ENCODE measurements around the gene RNF157.
"Not testable (repeated sequence)": the region's sequence is repeated elsewhere in the genome, so short reads cannot be mapped to it uniquely, and the experiment has no call there.

The RNF157 gene

GRCh38 chr17:76252967-76253766 is 12.9 kb upstream of the RNF157 start:
- not testable (repeated sequence) for DNase-seq

- DNase-seq = no peak
Measured at GRCh38 chr17:76252040-76252954, 12.0 kb upstream of the RNF157 start.

GRCh38 chr17:76251478-76252039 is 11.3 kb upstream of the RNF157 start:
- DNase-seq = no peak

- DNase-seq = no peak
Measured at GRCh38 chr17:76250141-76250540, 9.8 kb upstream of the RNF157 start.

- DNase-seq = no peak
Measured at GRCh38 chr17:76248013-76248782, 7.9 kb upstream of the RNF157 start.

- no peak for DNase-seq
Measured at GRCh38 chr17:76247304-76247703, 7.0 kb upstream of the RNF157 start.

- no peak for DNase-seq
Measured at GRCh38 chr17:76246080-76247066, 6.1 kb upstream of the RNF157 start.

GRCh38 chr17:76244721-76245120 is 4.4 kb upstream of the RNF157 start:
- not testable (repeated sequence) for DNase-seq

- DNase-seq = no peak
Measured at GRCh38 chr17:76243826-76244679, 3.8 kb upstream of the RNF157 start.

- no peak for DNase-seq
Measured at GRCh38 chr17:76241691-76242255, 1.5 kb upstream of the RNF157 start.

GRCh38 chr17:76241204-76241538 is 878 bp upstream of the RNF157 start:
- DNase-seq = no peak

GRCh38 chr17:76239538-76240274 is 587 bp downstream of the RNF157 start:
- DNase-seq = no peak

GRCh38 chr17:76238847-76239537 is 1.3 kb downstream of the RNF157 start:
- DNase-seq = no peak

- no peak for DNase-seq
Measured at GRCh38 chr17:76237859-76238313, 2.4 kb downstream of the RNF157 start.

GRCh38 chr17:76236603-76237002 is 3.7 kb downstream of the RNF157 start:
- DNase-seq = no peak

- DNase-seq = no peak
Measured at GRCh38 chr17:76235883-76236282, 4.4 kb downstream of the RNF157 start.

- no peak for DNase-seq
Measured at GRCh38 chr17:76234354-76234679, 6.0 kb downstream of the RNF157 start.

GRCh38 chr17:76233588-76234353 is 6.5 kb downstream of the RNF157 start:
- no peak for DNase-seq

All from stimulated activated CD4-positive, alpha-beta T cell treated with anti-CD3 and anti-CD28 coated beads, Interleukin-4, amount 100 ng/mL, for 4 hours (primary cell).